Measurements from ENCODE around the gene MYO15B. TPM values are rescaled to one million over a fixed set of nuclear protein-coding genes. Genes with fewer than 3 reads are reported as not detected.

Gene MYO15B
- total RNA-seq, 4 donors from 2014 or later, result 51.5 to 191 (median 73.5) TPM

- no peak for TF ChIP-seq CTCF (IDR thresholded peaks at IDR 0.05; ENCODE audit: low read depth)
These were observed 14.1 kb upstream of the MYO15B start for GRCh38 chr17:75573540-75573957.

- TF ChIP-seq CTCF (IDR thresholded peaks at IDR 0.05; ENCODE audit: low read depth), result no peak
These were observed 13.6 kb upstream of the MYO15B start for GRCh38 chr17:75573994-75574393.

GRCh38 chr17:75574404-75575036 is 13.1 kb upstream of the MYO15B start:
- TF ChIP-seq CTCF (IDR thresholded peaks at IDR 0.05; ENCODE audit: low read depth), result no peak

DNA sequence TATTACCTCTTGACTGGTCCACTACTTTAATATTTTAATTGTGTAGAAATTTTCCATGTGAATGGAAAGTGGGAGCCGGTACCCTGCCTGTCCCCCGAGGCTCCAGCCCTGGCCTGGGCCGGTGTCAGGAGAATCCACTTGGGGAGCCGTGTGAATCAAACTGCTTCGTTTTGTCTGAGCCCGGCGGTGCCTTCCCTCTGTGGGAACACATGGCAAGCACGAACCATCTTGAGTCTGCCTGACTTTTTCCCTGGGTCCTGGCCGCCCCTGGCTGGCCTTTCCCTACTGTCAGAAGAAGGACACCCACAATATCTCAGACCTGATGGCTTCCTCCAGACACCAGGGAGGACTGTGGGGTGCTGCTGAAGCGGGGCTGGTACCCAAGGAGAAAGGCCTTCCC is 12.4 kb upstream of the MYO15B start:
- no peak for TF ChIP-seq CTCF (IDR thresholded peaks at IDR 0.05; ENCODE audit: low read depth)

DNA sequence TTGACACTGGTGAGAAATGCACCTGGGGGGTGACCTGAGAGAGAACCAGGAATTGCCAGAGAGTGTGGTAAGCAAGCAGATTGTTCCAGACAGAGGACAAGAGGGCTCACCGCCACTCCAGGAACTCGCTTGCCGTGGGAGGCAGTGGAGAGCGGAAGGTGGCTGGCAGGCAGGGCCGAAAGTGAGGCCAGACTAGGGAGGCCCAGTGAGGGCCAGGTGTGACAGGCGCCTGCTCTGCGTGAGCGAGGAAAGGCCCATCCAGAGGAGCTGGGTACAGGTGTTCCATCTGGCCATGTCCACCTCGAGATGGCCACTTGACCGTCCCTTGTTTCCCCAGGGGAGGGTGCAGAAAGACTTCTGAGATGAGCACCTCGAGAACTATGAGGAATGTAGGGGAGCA is 11.9 kb upstream of the MYO15B start:
- no peak for TF ChIP-seq CTCF (IDR thresholded peaks at IDR 0.05; ENCODE audit: low read depth)

DNA sequence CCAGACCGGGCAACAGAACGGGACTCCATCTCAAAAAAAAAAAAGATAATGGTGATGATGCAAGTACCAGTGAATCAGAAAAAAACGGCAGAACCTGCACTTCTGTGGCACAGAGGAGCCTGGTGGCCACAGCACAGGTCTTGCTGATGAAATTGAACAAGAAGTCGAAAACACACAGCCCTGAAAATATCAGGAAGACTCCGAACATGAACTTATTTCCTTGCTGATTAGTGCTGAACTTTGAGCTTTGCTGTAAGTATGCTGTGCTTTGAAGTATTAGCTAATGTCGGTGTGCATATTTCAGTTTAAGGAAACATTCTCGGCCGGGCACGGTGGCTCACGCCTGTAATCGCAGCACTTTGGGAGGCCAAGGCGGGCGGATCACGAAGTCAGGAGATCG is 10.9 kb upstream of the MYO15B start:
- no peak for TF ChIP-seq CTCF (IDR thresholded peaks at IDR 0.05; ENCODE audit: low read depth)

DNA sequence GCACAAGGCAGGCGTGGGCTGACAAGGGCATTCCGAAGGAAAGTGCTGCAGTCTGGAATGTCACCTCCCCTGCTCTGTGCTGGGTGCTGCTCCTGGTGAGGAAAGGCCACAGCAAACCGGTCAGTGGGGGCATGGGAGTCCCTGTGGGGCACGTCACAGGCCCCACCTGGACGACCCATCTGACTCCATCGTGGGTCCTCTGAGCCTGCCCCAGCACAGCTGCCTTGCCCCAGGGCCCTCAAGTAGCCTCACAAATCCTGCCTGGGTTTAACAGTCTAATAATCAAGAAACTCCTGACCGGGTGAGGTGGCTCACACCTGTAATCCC is 2.8 kb upstream of the MYO15B start:
- no peak for TF ChIP-seq CTCF (IDR thresholded peaks at IDR 0.05; ENCODE audit: low read depth)

All from subcutaneous adipose tissue (tissue), 4 donors.